B cell (primary cell): ENCODE measurements around the gene ZRANB1. TPM values are rescaled to one million over a fixed set of nuclear protein-coding genes. Genes with fewer than 3 reads are reported as not detected.

Experiments
- ATAC-seq: fragments of 200-7000 bp; cut with Tn5 transposase; one replicate; pipeline ENCODE4 v1.10.0; 2021; ENCODE audit warnings: low read depth, mild to moderate bottlenecking, moderate number of reproducible peaks, moderate library complexity
- CTCF ChIA-PET: fragments of 350-600 bp; sonication (Branson Sonifier 250); formaldehyde crosslinking; loops from one replicate; lab custom pipeline; 2021; ENCODE audit warnings: antibody characterized with exemption, inconsistent platforms; lab: Charles Lee
- POLR2A ChIA-PET: fragments of 350-600 bp; sonication (Branson Sonifier 250); formaldehyde crosslinking; loops from one replicate; lab custom pipeline; 2021; ENCODE audit warnings: antibody characterized with exemption; lab: Charles Lee
- DNase-seq: peaks from one replicate; pipeline ENCODE4 v3.0.0; 2013
- H2AFZ ChIP-seq: 2 replicates; pipeline ENCODE4 v1.6.1; 2012; ENCODE audit warnings: mild to moderate bottlenecking, low read depth, low read length; ENCODE audit not compliant: insufficient read depth, poor library complexity, severe bottlenecking
- H3K27ac ChIP-seq, 2 donors: 1 replicate in 1 of 2; 2 replicates in 1 of 2; pipeline ENCODE4 v1.5.1; 2012 to 2013; ENCODE audit warnings: low read length in 2 of 2, mild to moderate bottlenecking in 2 of 2, moderate library complexity in 1 of 2
- H3K27me3 ChIP-seq, 4 experiments: fragments of 200-600 bp in 1 of 4; sonication (generic) in 1 of 4; replicated peaks in 1 of 4; 1 replicate in 2 of 4; 2 replicates in 2 of 4; pipeline versions ENCODE4 v1.6.1 to v1.7.0; 2013 to 2016; ENCODE audit warnings: low read length in 3 of 4, mild to moderate bottlenecking in 2 of 4, mixed read lengths in 1 of 4, moderate library complexity in 1 of 4; ENCODE audit not compliant: insufficient read depth in 4 of 4, control insufficient read depth in 3 of 4; ENCODE audit errors: control extremely low read depth in 1 of 4
- H3K36me3 ChIP-seq, 2 experiments: replicated peaks in 1 of 2; 1 replicate in 1 of 2; 2 replicates in 1 of 2; pipeline versions ENCODE4 v1.6.1 to v1.7.1; 2013; ENCODE audit warnings: low read length in 1 of 2; ENCODE audit not compliant: insufficient read depth in 2 of 2, control insufficient read depth in 1 of 2; ENCODE audit errors: control extremely low read depth in 1 of 2, extremely low read depth in 1 of 2
- H3K4me1 ChIP-seq, 2 donors: fragments of 200-600 bp in 1 of 2; sonication (generic) in 1 of 2; 1 replicate in 1 of 2; 2 replicates in 1 of 2; pipeline versions ENCODE4 v1.5.1 to v1.6.1; 2013 to 2017; ENCODE audit warnings: low read length in 2 of 2; ENCODE audit not compliant: control insufficient read depth in 2 of 2, insufficient read depth in 2 of 2
- H3K4me2 ChIP-seq: replicated peaks from 2 replicates; pipeline ENCODE3; 2012; ENCODE audit warnings: mild to moderate bottlenecking, low read depth, low read length; ENCODE audit not compliant: poor library complexity, severe bottlenecking
- H3K4me3 ChIP-seq, 5 experiments: fragments of 200-600 bp in 1 of 5; sonication (generic) in 1 of 5; 1 replicate in 3 of 5; 2 replicates in 2 of 5; pipeline versions ENCODE4 v1.5.1 to v1.7.0; 2011 to 2016; ENCODE audit warnings: low read length in 4 of 5, mild to moderate bottlenecking in 4 of 5, low read depth in 2 of 5, control low read depth in 1 of 5, moderate library complexity in 1 of 5; ENCODE audit not compliant: insufficient read depth in 1 of 5; ENCODE audit errors: control extremely low read depth in 1 of 5, extremely low read depth in 1 of 5
- H3K79me2 ChIP-seq: fragments of 200-600 bp; sonication (generic); one replicate; pipeline ENCODE4 v1.6.0; 2016; ENCODE audit warnings: low read length; ENCODE audit not compliant: control insufficient read depth, insufficient read depth
- H3K9ac ChIP-seq: fragments of 200-600 bp; sonication (generic); 2 replicates; pipeline ENCODE4 v1.6.1; 2017; ENCODE audit warnings: mild to moderate bottlenecking, low read length, moderate library complexity
- H3K9me3 ChIP-seq, 3 donors: one replicate each; pipeline versions ENCODE4 v1.6.1 to v1.7.1; 2013; ENCODE audit warnings: low read length in 2 of 3; ENCODE audit not compliant: control insufficient read depth in 2 of 3, insufficient read depth in 1 of 3; ENCODE audit errors: control extremely low read depth in 1 of 3
- H4K20me1 ChIP-seq: 2 replicates; pipeline ENCODE4 v1.6.0; 2012; ENCODE audit warnings: mild to moderate bottlenecking, low read length; ENCODE audit not compliant: insufficient read depth, control insufficient read depth, poor library complexity, severe bottlenecking
- H3K27ac Mint-ChIP-seq: one replicate; pipeline ENCODE4 v1.8.0; 2021; ENCODE audit warnings: mixed read lengths
- H3K27me3 Mint-ChIP-seq: one replicate; pipeline ENCODE4 v1.8.0; 2021; ENCODE audit warnings: mixed read lengths
- H3K4me1 Mint-ChIP-seq: one replicate; pipeline ENCODE4 v1.8.0; 2021; ENCODE audit warnings: mixed read lengths
- H3K4me3 Mint-ChIP-seq: one replicate; pipeline ENCODE4 v1.8.0; 2021; ENCODE audit warnings: mixed read lengths
- H3K9me3 Mint-ChIP-seq: one replicate; pipeline ENCODE4 v1.8.0; 2022; ENCODE audit warnings: mixed read lengths; ENCODE audit not compliant: insufficient read depth
- EZH2 ChIP-seq: IDR thresholded peaks from 2 replicates; pipeline ENCODE4 v1.6.1; 2012; ENCODE audit warnings: borderline replicate concordance, low read depth, mild to moderate bottlenecking, moderate library complexity, low read length; ENCODE audit not compliant: insufficient read depth, poor library complexity, severe bottlenecking
- WGBS: methylation state at CpG from one replicate; pipeline ENCODE4 v1.1.5; 2013; ENCODE audit warnings: missing lambda C conversion rate; ENCODE audit not compliant: insufficient coverage; 5-methylcytosine and 5-hydroxymethylcytosine counted together
- intact Hi-C: fragments of 100-400 bp; cut with micrococcal nuclease; formaldehyde crosslinking; loops from one replicate; pipeline ENCODE4 v1.10.0; 2022
- polyA plus RNA-seq: library from polyadenylated mRNA; depleted of rRNA; stranded (reverse); fragments of >200 nt; gene quantifications from 2 replicates; pipeline ENCODE4 v1.2.3, GENCODE V29; 2012
- total RNA-seq, 2 donors: library from RNA; stranded (reverse); fragments of 120-200 nt in 1 of 2; gene quantifications; 1 replicate in 1 of 2; 2 replicates in 1 of 2; pipeline versions ENCODE4 v1.2.3 to v1.2.4, GENCODE V29; 2013 to 2022
- TF ChIP-seq, protein P1 (sequence below): fragments of 200-600 bp; IDR thresholded peaks from one replicate; pipeline ENCODE4 v1.8.0; 2022; ENCODE audit warnings: antibody characterized with exemption, mild to moderate bottlenecking

The ZRANB1 gene
- total and polyA plus RNA-seq, 2 donors (not counting 1 experiment from before 2014, with no cell fraction given): 6.5 to 28.0 TPM

DNA sequence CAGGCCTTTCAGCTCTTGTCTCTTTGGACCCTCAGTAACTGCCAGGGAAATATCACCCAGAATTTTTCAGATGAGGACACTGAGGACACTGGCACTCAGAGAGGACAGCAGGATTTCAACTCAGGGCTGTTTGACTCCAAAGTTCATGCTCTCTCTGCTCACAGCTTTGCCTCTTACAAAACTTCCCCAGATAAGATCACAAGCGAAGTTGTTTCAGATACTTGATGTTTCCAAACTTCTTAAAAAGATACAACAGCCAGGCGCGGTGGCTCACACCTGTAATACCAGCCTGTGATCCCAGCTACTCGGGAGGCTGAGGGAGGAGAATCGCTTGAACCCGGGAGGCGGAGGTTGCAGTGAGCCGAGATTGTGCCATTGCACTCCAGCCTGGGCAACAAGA lies 32.4 kb upstream of the ZRANB1 start:
- H3K27ac ChIP-seq: no peak overlapping the region
- H3K36me3 ChIP-seq: no peaks in the 10 kb centered on the region
- ATAC-seq (no peak), DNase-seq (no peak)
- no peak for TF ChIP-seq EZH2
- TF ChIP-seq, protein P1, sequence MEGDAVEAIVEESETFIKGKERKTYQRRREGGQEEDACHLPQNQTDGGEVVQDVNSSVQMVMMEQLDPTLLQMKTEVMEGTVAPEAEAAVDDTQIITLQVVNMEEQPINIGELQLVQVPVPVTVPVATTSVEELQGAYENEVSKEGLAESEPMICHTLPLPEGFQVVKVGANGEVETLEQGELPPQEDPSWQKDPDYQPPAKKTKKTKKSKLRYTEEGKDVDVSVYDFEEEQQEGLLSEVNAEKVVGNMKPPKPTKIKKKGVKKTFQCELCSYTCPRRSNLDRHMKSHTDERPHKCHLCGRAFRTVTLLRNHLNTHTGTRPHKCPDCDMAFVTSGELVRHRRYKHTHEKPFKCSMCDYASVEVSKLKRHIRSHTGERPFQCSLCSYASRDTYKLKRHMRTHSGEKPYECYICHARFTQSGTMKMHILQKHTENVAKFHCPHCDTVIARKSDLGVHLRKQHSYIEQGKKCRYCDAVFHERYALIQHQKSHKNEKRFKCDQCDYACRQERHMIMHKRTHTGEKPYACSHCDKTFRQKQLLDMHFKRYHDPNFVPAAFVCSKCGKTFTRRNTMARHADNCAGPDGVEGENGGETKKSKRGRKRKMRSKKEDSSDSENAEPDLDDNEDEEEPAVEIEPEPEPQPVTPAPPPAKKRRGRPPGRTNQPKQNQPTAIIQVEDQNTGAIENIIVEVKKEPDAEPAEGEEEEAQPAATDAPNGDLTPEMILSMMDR: no peak
- H3K9ac ChIP-seq: no peak overlapping the region
- no peaks in the 10 kb centered on the region for H3K9me3 ChIP-seq
- no peaks in the 10 kb centered on the region for H3K9me3 Mint-ChIP-seq
- POLR2A ChIA-PET: no interaction called here
- H3K79me2 ChIP-seq: no peaks in the 10 kb centered on the region
- peaks cover 23% of the 10 kb centered on the region for H3K27me3 Mint-ChIP-seq
- CTCF ChIA-PET: no interaction called here
- no peak overlapping the region for H3K4me3 Mint-ChIP-seq
- H3K4me3 ChIP-seq: no peak overlapping the region
- intact Hi-C loops: no loop called here
- no peak overlapping the region for H3K27ac Mint-ChIP-seq
- H3K27me3 ChIP-seq: peaks cover 0 to 7% (median 4%) of the 10 kb centered on the region in 4 experiments
- WGBS: 94% methylated on average over 3 of the region's 8 CpGs
- H3K4me1 Mint-ChIP-seq: no peaks in the 10 kb centered on the region
- H4K20me1 ChIP-seq: no peaks in the 10 kb centered on the region
- no peak overlapping the region for H2AFZ ChIP-seq
- no peak overlapping the region for H3K4me2 ChIP-seq
- H3K4me1 ChIP-seq: no peaks in the 10 kb centered on the region

DNA sequence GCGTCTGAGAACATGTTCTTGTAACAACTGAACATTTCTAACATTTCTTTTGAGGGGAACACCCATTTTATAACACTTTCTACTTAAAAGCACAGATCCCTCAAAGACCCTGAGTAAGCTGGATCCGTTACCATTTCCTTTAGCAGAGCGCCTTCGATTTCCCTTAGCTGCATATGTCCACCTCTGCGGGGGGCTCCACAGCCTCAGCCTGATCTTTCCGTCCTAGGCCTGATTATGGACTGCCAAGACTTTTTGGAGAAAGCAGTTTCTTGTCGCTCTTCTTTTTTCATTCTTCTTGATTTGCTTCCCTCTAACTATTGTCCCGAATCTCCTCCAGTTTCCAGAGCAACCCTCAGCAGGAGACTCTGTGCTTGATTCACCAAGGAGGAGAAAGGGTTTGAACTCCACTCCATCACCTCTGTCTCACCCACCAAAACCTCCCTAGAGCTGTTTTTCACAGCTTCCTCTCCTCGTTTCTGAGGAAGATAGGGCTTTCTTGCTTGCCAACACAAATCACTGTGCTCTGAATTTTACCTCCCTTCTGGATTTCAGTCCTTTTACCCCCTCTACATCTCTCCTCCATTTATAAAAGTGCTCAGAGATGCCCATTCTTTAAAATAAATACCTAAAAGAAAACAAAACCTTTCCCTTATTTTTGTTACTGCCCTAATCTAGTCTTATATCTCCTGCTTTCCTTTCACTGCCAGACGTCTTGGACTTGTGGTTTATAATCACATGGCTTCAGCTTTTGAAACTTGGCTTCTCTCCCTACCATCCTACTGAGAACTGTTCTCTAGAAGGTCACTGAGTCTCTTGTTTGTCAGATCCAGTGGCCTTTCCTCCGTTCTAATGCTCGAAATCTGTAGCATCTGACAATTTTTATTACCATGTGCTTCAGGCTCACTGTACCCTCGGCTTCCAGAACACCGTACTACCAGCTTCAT lies 30.5 kb upstream of the ZRANB1 start:
- intact Hi-C loops: no loop called here
- WGBS: 30% methylated on average over 14 of the region's 14 CpGs
- TF ChIP-seq, protein P1: no peak
- TF ChIP-seq EZH2: no peak
- no peak for DNase-seq
- Mint-ChIP-seq H3K4me1 (peaks cover 7% of the 10 kb centered on the region), H3K27ac (no peak overlapping the region), H3K9me3 (no peaks in the 10 kb centered on the region), H3K27me3 (peaks cover 23% of the 10 kb centered on the region), H3K4me3 (no peak overlapping the region)
- Histone ChIP-seq H3K4me2 (no peak overlapping the region), H3K79me2 (no peaks in the 10 kb centered on the region), H3K9me3 (no peaks in the 10 kb centered on the region), H3K36me3 (no peaks in the 10 kb centered on the region), H3K4me3 (no peak overlapping the region), H2AFZ (no peak overlapping the region), H3K9ac (no peak overlapping the region), H4K20me1 (no peaks in the 10 kb centered on the region), H3K27ac (no peak overlapping the region), H3K4me1 (peaks cover 5% of the 10 kb centered on the region in 2 donors), H3K27me3 (peaks cover 0 to 7% (median 4%) of the 10 kb centered on the region in 4 experiments)
- ChIA-PET CTCF (no interaction called here), POLR2A (interaction anchor here (0.6 kb wide), 2 partner anchors 102 to 1933 kb away, joined by 3 read pairs; no protein-coding TSS in a partner anchor)
- ATAC-seq: no peak
